Stimulated activated naive B cell treated with anti-CD40 and anti-IgM and Interleukin-4, amounts not matched to agents 10 μg/mL and 1 μg/mL and 100 μg/mL, for 72 hours (primary cell): ENCODE measurements around the gene PRX.

Source experiments
- ATAC-seq, 2 donors: fragments of 150-1000 bp; cut with Tn5 transposase; replicated peaks; 2 replicates each; pipeline ENCODE4 v1.10.0; 2021; ENCODE audit warnings: moderate library complexity in 1 of 2
- DNase-seq: peaks from one replicate; pipeline ENCODE4 v3.0.0; 2021
- H3K27ac Mint-ChIP-seq: one replicate; pipeline ENCODE4 v1.8.0; 2022; ENCODE audit warnings: mild to moderate bottlenecking, mixed read lengths
- H3K27me3 Mint-ChIP-seq, 2 donors: one replicate each; pipeline ENCODE4 v1.8.0; 2022; ENCODE audit warnings: mixed read lengths in 2 of 2
- H3K36me3 Mint-ChIP-seq, 2 donors: one replicate each; pipeline ENCODE4 v1.8.0; 2022; ENCODE audit warnings: mixed read lengths in 2 of 2, mild to moderate bottlenecking in 1 of 2
- H3K4me1 Mint-ChIP-seq, 2 donors: one replicate each; pipeline ENCODE4 v1.8.0; 2022; ENCODE audit warnings: mixed read lengths in 2 of 2, mild to moderate bottlenecking in 1 of 2
- H3K4me3 Mint-ChIP-seq, 2 donors: one replicate each; pipeline ENCODE4 v1.8.0; 2022; ENCODE audit warnings: mild to moderate bottlenecking in 2 of 2, mixed read lengths in 2 of 2, moderate library complexity in 1 of 2
- H3K9me3 Mint-ChIP-seq, 2 donors: one replicate each; pipeline ENCODE4 v1.8.0; 2022; ENCODE audit warnings: mixed read lengths in 2 of 2, mild to moderate bottlenecking in 1 of 2

Gene PRX

GRCh38 chr19:40365010-40365409 lies 48.2 kb downstream of the PRX start:
- ATAC-seq (no peak), DNase-seq (no peak)
- peak overlapping the region in 1 of 2 donors; percentile 52 for H3K4me3 Mint-ChIP-seq
- H3K27ac Mint-ChIP-seq, result no peak overlapping the region
- peaks cover 32 to 34% of the 10 kb centered on the region in 2 donors for H3K36me3 Mint-ChIP-seq
- peaks cover 12 to 16% of the 10 kb centered on the region in 2 donors for H3K4me1 Mint-ChIP-seq
- peaks cover 4 to 8% of the 10 kb centered on the region in 2 donors for H3K27me3 Mint-ChIP-seq
- H3K9me3 Mint-ChIP-seq, result no peaks in the 10 kb centered on the region

GRCh38 chr19:40363069-40363468 lies 50.1 kb downstream of the PRX start:
- Mint-ChIP-seq H3K4me3 (no peak overlapping the region), H3K27me3 (peaks cover 4 to 8% of the 10 kb centered on the region in 2 donors), H3K9me3 (no peaks in the 10 kb centered on the region), H3K36me3 (peaks cover 32 to 44% of the 10 kb centered on the region in 2 donors), H3K4me1 (peaks cover 25 to 28% of the 10 kb centered on the region in 2 donors), H3K27ac (no peak overlapping the region)
- DNase-seq (no peak), ATAC-seq (no peak)

GRCh38 chr19:40362160-40362559 lies 51.0 kb downstream of the PRX start:
- no peak overlapping the region for H3K27ac Mint-ChIP-seq

GRCh38 chr19:40360708-40361241 lies 52.4 kb downstream of the PRX start:
- Mint-ChIP-seq H3K36me3 (peaks cover 34 to 49% of the 10 kb centered on the region in 2 donors), H3K9me3 (no peaks in the 10 kb centered on the region), H3K4me1 (peaks cover 43 to 49% of the 10 kb centered on the region in 2 donors), H3K4me3 (no peak overlapping the region), H3K27ac (no peak overlapping the region), H3K27me3 (peaks cover 4 to 8% of the 10 kb centered on the region in 2 donors)
- DNase-seq (no peak), ATAC-seq (no peak)

More at GRCh38 chr19:40362160-40362559, 51.0 kb downstream of the PRX start:
- H3K9me3 Mint-ChIP-seq, result no peaks in the 10 kb centered on the region
- H3K27me3 Mint-ChIP-seq, result peaks cover 4 to 8% of the 10 kb centered on the region in 2 donors
- ATAC-seq (no peak), DNase-seq (no peak)
- H3K36me3 Mint-ChIP-seq, result peaks cover 29 to 44% of the 10 kb centered on the region in 2 donors
- no peak overlapping the region for H3K4me3 Mint-ChIP-seq
- H3K4me1 Mint-ChIP-seq, result peaks cover 34 to 37% of the 10 kb centered on the region in 2 donors

- DNase-seq (no peak), ATAC-seq (no peak)
- peaks cover 35 to 50% of the 10 kb centered on the region in 2 donors for H3K36me3 Mint-ChIP-seq
- H3K27ac Mint-ChIP-seq, result no peak overlapping the region
- H3K9me3 Mint-ChIP-seq, result no peaks in the 10 kb centered on the region
- no peak overlapping the region for H3K4me3 Mint-ChIP-seq
- peaks cover 4 to 8% of the 10 kb centered on the region in 2 donors for H3K27me3 Mint-ChIP-seq
- peaks cover 45 to 48% of the 10 kb centered on the region in 2 donors for H3K4me1 Mint-ChIP-seq
Observed at GRCh38 chr19:40360020-40360707, 53.0 kb downstream of the PRX start.

GRCh38 chr19:40358773-40359172 lies 54.4 kb downstream of the PRX start:
- DNase-seq (peak; percentile 79), ATAC-seq (peak; percentile 96)
- Mint-ChIP-seq H3K27ac (peak overlapping the region; percentile 88), H3K9me3 (no peaks in the 10 kb centered on the region), H3K4me1 (peaks cover 42 to 43% of the 10 kb centered on the region in 2 donors), H3K27me3 (peaks cover 0 to 8% of the 10 kb centered on the region in 2 donors), H3K36me3 (peaks cover 35 to 46% of the 10 kb centered on the region in 2 donors), H3K4me3 (peak overlapping the region; percentile 35 to 36)

DNA sequence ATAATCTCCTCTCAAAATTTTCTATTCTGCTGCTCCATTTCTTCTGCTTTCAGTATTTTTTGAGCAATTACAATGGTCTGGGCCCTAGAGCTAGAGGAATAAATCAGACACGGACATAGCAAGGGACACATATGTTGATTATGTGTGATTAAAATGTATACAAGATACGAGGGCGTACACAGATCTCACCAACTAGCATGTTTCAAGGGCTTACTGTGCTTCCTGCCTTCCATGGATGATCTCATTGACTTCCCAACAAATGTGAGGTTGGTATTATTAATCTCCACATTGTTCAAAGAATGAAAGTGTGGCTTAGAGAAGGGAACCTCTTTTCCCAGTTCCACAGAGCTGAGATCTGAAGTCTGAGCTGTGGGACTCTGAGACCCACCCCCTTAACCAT lies 55.5 kb downstream of the PRX start:
- Mint-ChIP-seq H3K27me3 (no peaks in the 10 kb centered on the region), H3K4me1 (peaks cover 35 to 40% of the 10 kb centered on the region in 2 donors), H3K4me3 (no peak overlapping the region), H3K9me3 (no peaks in the 10 kb centered on the region), H3K27ac (no peak overlapping the region), H3K36me3 (peaks cover 33 to 41% of the 10 kb centered on the region in 2 donors)
- ATAC-seq (no peak), DNase-seq (no peak)

DNA sequence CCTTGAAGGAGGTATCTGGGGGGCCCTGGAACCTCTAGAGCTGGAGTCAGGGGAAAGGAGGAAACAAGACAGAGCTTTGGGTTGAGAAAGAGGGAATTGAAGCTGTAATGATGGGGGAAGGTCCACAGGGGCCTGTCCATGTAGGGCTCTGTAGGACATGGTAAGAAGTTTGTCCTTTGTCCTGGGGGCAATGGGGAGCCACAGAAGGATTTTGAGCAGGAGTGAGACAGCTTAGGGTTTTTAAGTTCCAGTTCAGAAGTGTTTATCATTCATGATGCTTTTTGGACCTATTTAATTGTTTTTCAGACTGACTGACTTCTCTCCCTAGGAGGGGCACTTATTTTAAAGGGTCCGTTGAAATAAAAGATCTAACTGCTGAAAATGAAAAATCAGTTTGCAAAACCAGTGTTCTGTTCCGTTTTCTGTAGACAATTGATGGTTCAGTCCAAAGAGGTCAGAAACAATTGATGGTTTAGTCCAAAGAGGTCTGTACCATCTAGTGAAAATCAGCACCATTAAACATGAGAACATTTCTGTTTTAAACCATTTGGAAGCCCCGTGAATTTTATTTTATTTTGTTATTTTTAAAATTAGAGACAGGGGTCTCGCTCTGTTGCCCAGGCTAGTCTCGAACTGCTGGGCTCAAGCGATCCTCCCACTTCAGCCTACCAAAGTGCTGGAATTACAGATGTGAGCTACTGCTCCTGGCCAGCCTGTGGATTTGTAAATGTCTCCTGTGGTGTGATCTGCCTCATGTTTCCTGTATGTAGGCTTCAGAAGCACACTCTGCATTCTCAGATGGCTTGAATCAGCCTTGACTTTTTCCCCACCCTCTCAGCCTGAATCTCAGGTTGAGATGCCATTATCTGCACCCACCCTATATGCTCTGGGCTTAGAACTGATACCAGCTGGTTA lies 56.2 kb downstream of the PRX start:
- Mint-ChIP-seq H3K36me3 (peaks cover 27 to 36% of the 10 kb centered on the region in 2 donors), H3K27me3 (no peaks in the 10 kb centered on the region), H3K27ac (no peak overlapping the region), H3K9me3 (no peaks in the 10 kb centered on the region), H3K4me3 (peak overlapping the region; percentile 27 to 69), H3K4me1 (peaks cover 35 to 39% of the 10 kb centered on the region in 2 donors)
- DNase-seq (no peak), ATAC-seq (no peak)

DNA sequence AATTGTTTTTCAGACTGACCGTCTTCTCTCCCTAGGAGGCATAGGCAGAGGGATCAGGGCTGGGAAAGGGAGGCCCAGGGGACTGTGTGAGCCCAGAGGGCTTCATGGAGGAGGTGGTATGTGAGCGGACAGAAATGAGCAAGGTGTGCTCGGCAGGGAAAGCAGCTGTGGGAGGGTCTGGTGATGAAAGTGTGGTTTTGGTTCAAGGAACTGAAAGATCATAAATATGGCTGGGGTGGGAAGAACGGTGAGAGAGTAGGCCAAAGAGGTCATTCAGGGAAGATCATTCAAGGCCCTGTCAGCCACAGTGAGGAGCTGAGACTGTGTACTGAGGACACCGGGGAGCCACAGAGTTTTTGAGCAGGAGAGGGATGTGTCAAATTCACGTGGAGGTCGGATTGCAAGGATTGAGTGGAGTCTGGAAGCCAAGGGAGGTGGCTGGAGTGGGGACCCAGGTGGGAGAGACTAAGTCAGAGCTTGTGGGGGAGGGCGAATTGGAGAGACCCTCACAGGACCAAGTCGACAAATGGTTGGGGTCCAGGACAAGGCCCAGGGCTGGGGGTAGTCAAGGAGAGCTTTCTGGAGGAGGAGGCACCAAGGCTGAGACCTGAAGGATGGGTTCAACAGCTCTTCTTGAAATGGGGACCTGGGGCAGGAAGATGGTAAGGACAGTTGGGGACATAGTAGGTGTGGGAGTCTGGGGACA lies 57.0 kb downstream of the PRX start:
- ATAC-seq (peak; percentile 57 to 63), DNase-seq (peak; percentile 24)
- Mint-ChIP-seq H3K27me3 (no peaks in the 10 kb centered on the region), H3K9me3 (no peaks in the 10 kb centered on the region), H3K4me3 (peak overlapping the region; percentile 68 to 69), H3K4me1 (peaks cover 35% of the 10 kb centered on the region in 2 donors), H3K36me3 (peaks cover 22 to 34% of the 10 kb centered on the region in 2 donors), H3K27ac (peak overlapping the region; percentile 31)

DNA sequence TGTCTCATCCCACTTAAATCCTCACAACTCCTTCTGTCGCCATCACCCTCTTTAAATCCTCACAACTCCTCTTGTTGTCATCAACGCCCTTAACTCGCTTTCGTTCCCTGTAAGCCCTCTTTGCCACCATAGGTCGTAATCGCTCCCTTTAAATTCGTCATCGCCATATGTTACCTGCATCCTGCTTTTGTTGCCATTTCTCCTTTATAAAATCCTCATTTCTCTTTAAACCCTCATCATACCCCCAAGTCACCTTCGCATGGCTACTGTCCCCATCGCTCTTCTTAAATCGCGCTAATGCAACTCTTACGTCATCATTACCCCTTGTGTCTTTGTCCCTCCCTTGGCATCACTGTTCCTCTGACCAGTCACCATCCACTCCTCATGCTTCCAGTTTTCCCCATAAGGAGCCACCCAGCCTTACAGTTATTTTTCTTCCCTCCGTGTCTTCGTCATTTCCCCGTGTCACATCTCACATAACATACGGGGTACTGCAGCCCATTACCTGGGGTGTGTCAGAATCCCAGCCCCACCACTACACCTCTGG lies 64.1 kb downstream of the PRX start:
- Mint-ChIP-seq H3K27me3 (no peaks in the 10 kb centered on the region), H3K9me3 (no peaks in the 10 kb centered on the region)
- no peak for DNase-seq

GRCh38 chr19:40348125-40348913 lies 64.9 kb downstream of the PRX start, which contains the start of the genes C19orf47 and PLD3:
C19orf47 (minus strand) TSS chr19:40348397; CDS start chr19:40341857, 6,540 bp downstream.
PLD3 (plus strand) TSS chr19:40348695; CDS start chr19:40366484, 17,789 bp downstream.
- H3K4me3 Mint-ChIP-seq, result peak within 1 kb of the TSS; percentile 81 to 87
- DNase-seq (peak; percentile 99), ATAC-seq (peak; percentile 98 to 99)
- peaks cover 4 to 14% of the 10 kb centered on the region in 2 donors for H3K36me3 Mint-ChIP-seq
- H3K27me3 Mint-ChIP-seq, result no peaks in the 10 kb centered on the region
- H3K4me1 Mint-ChIP-seq, result peaks cover 12 to 30% of the 10 kb centered on the region in 2 donors
- peak within 1 kb of the TSS; percentile 94 for H3K27ac Mint-ChIP-seq
- H3K9me3 Mint-ChIP-seq, result no peaks in the 10 kb centered on the region

More for the DNA sequence above, 64.1 kb downstream of the PRX start:
- Mint-ChIP-seq H3K27ac (peak overlapping the region; percentile 44), H3K36me3 (peaks cover 6 to 10% of the 10 kb centered on the region in 2 donors), H3K4me3 (peak overlapping the region; percentile 81 to 87), H3K4me1 (peaks cover 12 to 30% of the 10 kb centered on the region in 2 donors)
- no peak for ATAC-seq

DNA sequence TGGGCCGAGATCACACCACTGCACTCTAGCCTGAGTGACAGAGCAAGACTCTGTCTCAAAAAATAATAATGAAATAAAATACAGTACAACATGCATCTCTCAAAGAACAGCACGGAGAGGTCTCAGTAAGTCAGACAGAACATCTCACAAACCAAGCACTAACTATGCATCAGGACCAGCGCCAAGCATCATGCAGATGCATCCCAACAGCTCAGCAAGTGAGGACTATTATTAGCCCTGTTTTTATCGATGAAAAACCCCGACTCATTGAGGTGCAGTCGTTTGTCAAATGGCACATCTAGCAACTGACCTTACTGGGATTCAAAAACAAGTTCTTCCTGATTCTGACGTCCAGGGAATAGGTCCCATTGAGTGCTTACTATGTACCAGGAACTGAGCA lies 68.8 kb downstream of the PRX start:
- Mint-ChIP-seq H3K27ac (no peak overlapping the region), H3K27me3 (no peaks in the 10 kb centered on the region), H3K9me3 (no peaks in the 10 kb centered on the region), H3K36me3 (peaks cover 9 to 22% of the 10 kb centered on the region in 2 donors), H3K4me1 (peaks cover 9 to 26% of the 10 kb centered on the region in 2 donors), H3K4me3 (no peak overlapping the region)
- no peak for DNase-seq
- ATAC-seq, result no peak
